Brain microvascular endothelial cell (primary cell): ENCODE measurements around the gene TCF7L2.

Source experiments
- DNase-seq: peaks from one replicate; pipeline ENCODE4 v3.0.0-alpha.2; 2020
- H3K27ac ChIP-seq: fragments of 250-450 bp; sonication (Bioruptor Pico); 2 replicates; pipeline ENCODE4 v1.5.1; 2020; ENCODE audit warnings: mild to moderate bottlenecking, moderate library complexity
- H3K27me3 ChIP-seq: fragments of 250-450 bp; sonication (Bioruptor Pico); replicated peaks from 2 replicates; pipeline ENCODE4 v1.5.1; 2020; ENCODE audit warnings: mild to moderate bottlenecking
- H3K36me3 ChIP-seq: fragments of 250-450 bp; sonication (Bioruptor Pico); replicated peaks from 2 replicates; pipeline ENCODE4 v1.5.1; 2020; ENCODE audit warnings: mild to moderate bottlenecking
- H3K4me3 ChIP-seq: 2 replicates; pipeline ENCODE4 v1.5.1; 2011; ENCODE audit warnings: low read depth, mild to moderate bottlenecking, control low read depth, low read length, moderate library complexity
- CTCF ChIP-seq: IDR thresholded peaks from 2 replicates; pipeline ENCODE4 v1.5.1; 2011; ENCODE audit warnings: low read depth, mild to moderate bottlenecking, moderate library complexity, low read length, control low read depth, inconsistent platforms; ENCODE audit errors: missing control alignments
- in situ Hi-C: cut with HindIII; loops from 2 replicates; pipeline ENCODE4 v1.10.0; 2017; ENCODE audit warnings: low sequenced_read_pairs, low pct_ligation_motif_present

TCF7L2 gene

GRCh38 chr10:112912410-112912928, 37.6 kb upstream of the TCF7L2 start:
- H3K27ac ChIP-seq: no peak overlapping the region

GRCh38 chr10:112913255-112913654, 36.8 kb upstream of the TCF7L2 start:
- no peak overlapping the region for H3K4me3 ChIP-seq
- TF ChIP-seq CTCF: no peak
- no peak overlapping the region for H3K27ac ChIP-seq
- H3K27me3 ChIP-seq: no peaks in the 10 kb centered on the region
- no peaks in the 10 kb centered on the region for H3K36me3 ChIP-seq
- DNase-seq: no peak
- in situ Hi-C loops: no loop called here

More at GRCh38 chr10:112912410-112912928, 37.6 kb upstream of the TCF7L2 start:
- no peak for DNase-seq
- no peak for TF ChIP-seq CTCF
- no peaks in the 10 kb centered on the region for H3K36me3 ChIP-seq
- H3K4me3 ChIP-seq: no peak overlapping the region
- no peaks in the 10 kb centered on the region for H3K27me3 ChIP-seq
- in situ Hi-C loops: no loop called here

- H3K27ac ChIP-seq: no peak overlapping the region
- no peak overlapping the region for H3K4me3 ChIP-seq
- in situ Hi-C loops: no loop called here
- H3K27me3 ChIP-seq: no peaks in the 10 kb centered on the region
- DNase-seq: no peak
- no peaks in the 10 kb centered on the region for H3K36me3 ChIP-seq
- TF ChIP-seq CTCF: no peak
These were observed 36.3 kb upstream of the TCF7L2 start for GRCh38 chr10:112913661-112914287.

GRCh38 chr10:112914288-112914952, 35.6 kb upstream of the TCF7L2 start:
- H3K36me3 ChIP-seq: no peaks in the 10 kb centered on the region
- no peak for TF ChIP-seq CTCF
- DNase-seq: no peak
- H3K4me3 ChIP-seq: no peak overlapping the region
- H3K27ac ChIP-seq: no peak overlapping the region
- in situ Hi-C loops: no loop called here
- no peaks in the 10 kb centered on the region for H3K27me3 ChIP-seq

- no peaks in the 10 kb centered on the region for H3K36me3 ChIP-seq
- H3K27me3 ChIP-seq: no peaks in the 10 kb centered on the region
- TF ChIP-seq CTCF: no peak
- no peak for DNase-seq
- no peak overlapping the region for H3K4me3 ChIP-seq
- H3K27ac ChIP-seq: no peak overlapping the region
- in situ Hi-C loops: no loop called here
These were observed 34.2 kb upstream of the TCF7L2 start for GRCh38 chr10:112915590-112916572.
